Stimulated activated CD4-positive, alpha-beta T cell treated with anti-CD3 and anti-CD28 coated beads, Interleukin-15, amount 100 ng/mL, for 1 hour (primary cell): Measurements from ENCODE around the gene SLC2A4.

Experiments used
- DNase-seq, 2 donors: peaks; one replicate each; pipeline ENCODE4 v3.0.0-alpha.2; 2020; ENCODE audit warnings: low read depth in 1 of 2, low spot score in 1 of 2

The SLC2A4 gene

DNA sequence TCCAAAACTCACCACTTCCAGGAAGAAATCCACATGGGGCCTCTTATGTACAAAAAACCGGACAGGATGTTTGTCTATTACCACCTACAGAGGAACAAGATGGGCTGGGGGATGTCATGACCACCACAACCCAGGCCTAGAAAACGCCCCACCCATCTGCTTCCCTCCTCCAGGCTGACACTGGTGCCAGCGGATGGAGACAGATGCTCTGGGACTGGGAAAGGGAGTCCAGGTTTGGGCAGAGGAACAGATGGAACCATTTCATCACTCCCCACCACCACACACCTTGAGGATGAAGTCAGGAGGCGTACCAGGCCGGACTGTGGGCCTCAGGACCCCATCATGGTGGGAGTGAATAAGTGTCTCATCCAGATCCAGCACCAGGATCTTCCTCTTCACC is 34.7 kb upstream of the SLC2A4 start:
- DNase-seq, result no peak

DNA sequence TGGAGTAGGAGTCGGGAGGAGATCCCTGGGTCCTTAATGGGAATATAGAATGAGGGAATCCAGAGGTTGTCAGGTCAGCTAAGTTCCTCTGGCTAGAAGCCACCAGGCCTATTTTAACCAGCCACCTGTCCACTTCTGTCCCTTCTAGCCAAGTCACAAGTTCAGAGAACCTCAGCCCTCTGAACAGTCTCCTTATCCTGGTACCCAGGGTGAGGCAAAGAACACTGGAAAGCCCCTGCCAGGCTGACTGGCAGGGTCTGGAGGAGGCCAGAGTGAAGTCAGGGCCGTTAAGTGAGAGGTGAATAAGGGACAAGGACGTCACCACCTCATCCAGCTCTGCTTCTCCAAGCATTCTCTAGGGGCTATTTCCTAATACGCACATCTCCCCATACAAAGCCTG is 32.7 kb upstream of the SLC2A4 start:
- DNase-seq, result no peak

DNA sequence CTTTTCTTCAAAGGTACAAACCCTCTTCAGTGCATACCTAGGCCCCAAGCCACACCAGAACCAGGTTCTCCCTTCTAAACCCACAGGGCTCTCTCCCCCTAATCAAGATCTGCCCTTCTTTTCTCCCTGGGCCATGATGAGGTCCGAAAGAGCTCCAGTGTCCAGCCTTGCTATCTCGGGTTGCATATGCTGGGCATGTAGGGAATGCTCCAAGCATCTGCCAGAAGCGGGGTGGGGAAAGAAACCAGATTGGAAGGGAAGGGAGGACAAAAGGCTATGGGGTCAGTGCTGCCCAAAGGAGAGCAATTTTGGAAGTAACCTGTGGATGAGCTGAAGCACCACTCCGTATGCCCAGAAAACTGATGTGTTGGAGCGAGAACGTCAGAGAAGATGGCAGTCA is 32.3 kb upstream of the SLC2A4 start:
- DNase-seq, result no peak

DNA sequence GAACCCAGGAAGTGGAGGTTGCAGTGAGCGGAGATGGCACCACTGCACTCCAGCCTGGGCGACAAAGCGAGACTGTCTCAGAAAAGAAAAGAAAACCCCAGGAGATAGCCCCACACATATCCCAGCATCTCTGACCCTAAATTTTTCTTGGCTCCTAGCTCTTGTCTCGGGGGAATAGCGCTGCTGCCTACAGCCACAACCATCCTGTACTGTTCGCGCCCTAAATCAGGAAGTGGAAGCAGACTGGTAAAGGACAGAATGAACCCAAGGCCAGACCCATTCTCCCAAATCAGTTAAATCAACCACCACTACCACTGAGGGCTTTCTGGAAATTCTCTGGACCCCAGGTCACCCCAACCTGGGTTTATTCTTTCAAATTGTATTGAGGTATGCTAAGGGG is 31.7 kb upstream of the SLC2A4 start:
- no peak for DNase-seq

DNA sequence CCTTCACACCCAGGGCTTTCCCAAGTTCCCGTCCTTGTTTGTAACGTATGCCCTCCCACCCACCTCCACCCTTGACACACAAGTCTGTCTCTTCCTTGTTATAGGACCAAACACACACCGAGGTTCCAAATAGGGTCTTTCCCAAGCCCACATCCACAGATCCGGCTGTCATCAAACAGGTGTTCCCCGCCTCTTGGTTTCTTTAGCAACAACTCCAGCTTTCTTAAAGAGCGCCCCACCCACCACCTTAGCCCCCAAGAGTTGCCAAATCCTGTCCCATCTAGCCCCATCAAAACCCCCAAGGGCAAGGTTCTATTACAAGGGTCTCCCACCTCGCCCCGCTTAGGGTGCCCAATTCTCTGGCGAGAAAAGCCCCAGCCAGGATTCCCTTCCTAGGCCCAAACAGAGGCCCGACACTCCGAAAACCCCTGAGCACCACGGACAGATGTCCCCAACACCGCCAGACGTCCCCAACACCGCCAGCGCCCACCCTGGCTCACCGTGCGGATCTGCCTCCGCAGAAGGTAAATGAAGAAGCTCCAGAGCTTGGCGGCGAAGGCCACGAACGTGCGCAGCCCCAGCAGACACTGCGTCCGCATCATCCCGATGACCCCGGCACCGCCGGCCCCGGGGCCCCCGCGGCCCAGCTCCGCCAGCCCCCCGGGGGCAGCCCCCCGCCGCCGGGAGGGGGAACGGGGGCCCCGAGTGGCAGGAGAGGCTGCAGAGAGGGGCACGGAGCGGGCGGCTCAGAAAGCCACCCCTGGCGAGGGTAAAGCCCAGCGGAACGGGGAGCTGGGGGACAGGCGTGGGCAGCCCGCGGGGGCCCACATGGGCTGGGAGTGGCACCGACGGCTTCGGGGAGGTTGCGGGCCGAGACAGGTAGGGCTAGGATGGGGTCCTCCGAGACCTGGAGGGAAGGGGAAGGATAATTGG is 30.6 kb upstream of the SLC2A4 start:
- no peak for DNase-seq

DNA sequence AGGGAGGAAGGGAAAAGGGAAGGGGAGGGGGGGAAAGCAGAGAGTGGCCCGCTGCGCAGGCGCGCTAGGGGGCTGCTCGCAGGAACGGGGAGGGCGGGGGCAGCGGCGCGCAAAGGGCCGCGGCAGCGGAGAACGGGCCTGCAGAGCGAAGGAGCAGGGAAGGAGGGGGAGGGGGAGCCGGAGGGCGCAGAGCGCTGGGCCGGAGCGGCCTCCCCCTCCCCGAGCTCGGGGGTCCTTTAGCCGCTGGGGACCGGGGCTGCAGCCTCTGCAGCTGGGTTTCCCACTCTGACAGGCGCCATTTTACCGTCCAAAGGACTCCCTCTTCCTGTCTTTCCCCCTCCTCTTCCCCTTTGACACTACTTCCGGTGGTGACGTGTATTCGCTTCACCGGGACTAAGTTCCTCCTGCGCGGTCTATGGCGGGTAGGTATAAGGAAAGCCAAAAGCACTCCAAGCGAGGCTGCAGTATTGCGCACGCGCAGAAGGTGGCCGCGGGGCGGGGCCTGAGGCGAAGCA is 29.8 kb upstream of the SLC2A4 start, which contains the start of gene CTDNEP1:
Gene CTDNEP1 (minus strand): TSS at position 74 of the 515 bp plus-strand sequence. CDS start 438 bp downstream, outside the sequence.
- peak; percentile 97 to 98 for DNase-seq

DNA sequence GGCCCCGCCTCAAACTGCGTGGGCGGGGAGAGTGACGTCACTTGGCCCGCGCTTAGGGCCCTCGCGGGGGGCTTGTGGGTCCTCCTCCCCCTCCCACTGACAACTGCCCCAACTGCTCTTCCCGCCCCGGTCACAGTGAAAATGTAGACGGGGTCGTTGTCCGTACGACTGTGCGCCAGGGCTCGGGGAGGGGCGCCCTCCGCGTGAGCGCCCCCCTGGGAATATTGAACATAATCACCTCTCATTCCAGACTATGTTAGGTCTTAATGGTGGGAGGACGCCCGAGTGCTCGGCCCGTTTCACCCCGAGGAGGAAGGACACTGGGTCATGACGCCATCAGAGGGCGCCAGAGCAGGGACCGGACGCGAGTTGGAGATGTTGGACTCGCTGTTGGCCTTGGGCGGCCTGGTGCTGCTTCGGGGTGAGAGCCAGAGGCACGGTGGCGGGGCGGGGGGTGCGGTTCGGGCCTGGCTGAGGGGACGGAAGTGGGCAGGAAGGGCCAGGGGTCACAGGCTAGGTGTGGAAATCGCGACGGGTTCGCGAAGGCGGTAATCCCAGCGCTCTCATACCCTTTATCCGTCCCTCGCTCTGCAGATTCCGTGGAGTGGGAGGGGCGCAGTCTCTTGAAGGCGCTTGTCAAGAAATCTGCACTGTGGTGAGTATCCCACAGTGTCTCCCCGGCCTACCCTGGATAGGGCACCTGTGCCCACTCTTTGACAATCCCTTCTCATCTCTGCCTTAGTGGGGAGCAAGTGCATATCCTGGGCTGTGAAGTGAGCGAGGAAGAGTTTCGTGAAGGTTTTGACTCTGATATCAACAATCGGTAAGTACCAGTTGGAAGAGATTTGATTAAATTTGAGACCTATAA is 29.1 kb upstream of the SLC2A4 start, which contains the start of gene ELP5:
Gene ELP5 (plus strand): TSS at position 40 of the 868 bp plus-strand sequence. CDS start 336 bp downstream, at position 376.
- peak; percentile 68 to 73 for DNase-seq

DNA sequence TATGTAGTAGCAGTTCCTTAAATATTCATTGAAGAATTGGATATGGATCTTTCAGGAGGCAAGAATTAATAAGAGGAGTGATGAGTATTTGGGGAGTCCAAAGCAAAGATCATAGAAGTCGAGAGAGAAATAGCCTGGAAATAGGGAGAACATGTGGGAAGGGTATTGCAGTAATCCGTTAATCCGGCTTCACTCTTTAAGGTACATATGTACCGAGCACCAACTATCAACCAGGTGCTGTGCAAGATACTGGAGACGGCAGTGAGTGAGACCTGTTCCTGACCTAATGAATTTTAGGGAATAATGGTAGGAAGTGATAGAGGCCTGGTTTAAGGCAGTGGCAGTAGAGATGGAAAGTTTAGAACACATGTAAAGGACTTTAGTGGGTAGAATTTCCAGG is 28.4 kb upstream of the SLC2A4 start:
- DNase-seq, result no peak

DNA sequence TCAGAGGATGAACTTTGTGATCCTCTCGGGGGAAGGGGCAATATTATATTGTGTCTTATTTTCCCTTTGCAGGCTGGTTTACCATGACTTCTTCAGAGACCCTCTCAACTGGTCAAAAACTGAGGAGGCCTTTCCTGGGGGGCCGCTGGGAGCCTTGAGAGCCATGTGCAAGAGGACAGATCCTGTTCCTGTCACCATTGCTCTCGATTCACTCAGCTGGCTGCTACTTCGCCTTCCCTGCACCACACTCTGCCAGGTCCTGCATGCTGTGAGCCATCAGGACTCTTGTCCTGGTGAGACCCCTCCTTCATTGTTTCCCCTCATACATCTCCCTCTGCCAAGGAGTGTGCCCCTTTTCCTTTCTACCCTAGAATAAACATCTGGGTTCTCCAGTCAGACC is 27.0 kb upstream of the SLC2A4 start:
- DNase-seq, result no peak

DNA sequence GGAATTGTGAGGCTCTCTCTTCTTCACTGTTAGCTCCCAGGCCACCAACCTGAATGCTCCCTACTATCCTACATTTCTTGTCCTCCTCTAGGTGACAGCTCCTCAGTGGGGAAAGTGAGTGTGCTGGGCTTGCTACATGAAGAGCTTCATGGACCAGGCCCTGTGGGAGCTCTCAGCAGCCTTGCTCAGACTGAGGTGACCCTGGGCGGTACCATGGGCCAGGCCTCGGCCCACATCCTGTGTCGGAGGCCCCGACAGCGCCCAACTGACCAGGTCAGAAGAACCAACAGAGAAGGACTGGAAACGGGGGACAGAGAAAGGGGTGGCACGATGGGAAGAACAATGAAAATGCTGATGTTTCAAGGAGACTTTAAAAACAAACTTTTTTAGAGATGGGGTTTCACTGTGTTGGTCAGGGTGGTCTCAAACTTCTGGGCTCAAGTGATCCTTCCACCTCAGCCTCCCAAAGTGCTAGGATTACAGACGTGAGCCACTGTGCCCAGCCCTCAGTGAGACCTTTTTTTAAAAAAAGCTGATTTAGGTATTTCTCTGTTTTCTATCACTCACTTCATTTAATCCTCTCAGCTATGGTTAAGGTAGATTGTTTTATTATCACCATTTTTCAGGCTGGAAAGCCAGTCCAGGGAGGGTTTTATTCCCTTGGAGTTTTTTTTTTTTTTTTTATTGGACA is 24.6 kb upstream of the SLC2A4 start:
- no peak for DNase-seq

DNA sequence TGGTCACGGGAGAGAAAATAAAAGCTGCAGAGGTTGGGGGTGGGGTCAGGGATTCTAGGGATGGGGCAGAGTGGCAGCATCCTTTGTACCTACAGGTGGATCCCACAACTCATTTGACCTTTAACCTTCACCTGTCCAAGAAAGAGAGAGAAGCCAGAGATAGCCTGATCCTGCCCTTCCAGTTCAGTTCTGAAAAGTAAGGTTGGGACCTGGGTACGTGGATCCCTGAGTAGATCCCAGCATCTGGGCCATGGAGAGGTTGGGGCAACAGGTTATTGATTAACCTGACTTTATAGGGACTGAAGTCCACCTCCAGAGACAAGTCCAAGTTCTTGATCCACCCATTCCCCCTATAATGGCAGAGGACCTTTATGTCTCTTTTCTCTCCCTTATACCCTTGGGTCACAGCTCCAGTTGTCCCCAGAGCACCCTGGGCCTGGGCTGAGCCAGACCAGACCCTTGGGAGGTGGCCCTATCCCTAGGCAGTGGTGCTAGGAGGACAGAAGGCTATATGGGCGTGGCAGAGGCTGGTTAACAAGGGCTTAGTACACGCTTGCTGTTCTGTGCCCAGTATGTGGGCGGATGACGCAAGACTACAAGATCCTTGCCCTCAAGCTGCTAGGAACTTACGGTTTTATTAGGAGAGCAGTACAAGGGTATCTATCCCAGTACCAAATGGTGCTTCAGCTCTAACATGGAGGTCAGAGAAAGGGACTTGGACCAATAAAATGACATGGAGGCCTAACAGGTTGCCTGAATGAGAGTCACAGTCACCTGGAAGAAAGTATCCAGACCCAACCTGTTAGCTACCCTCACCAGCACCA is 22.6 kb upstream of the SLC2A4 start:
- no peak for DNase-seq

DNA sequence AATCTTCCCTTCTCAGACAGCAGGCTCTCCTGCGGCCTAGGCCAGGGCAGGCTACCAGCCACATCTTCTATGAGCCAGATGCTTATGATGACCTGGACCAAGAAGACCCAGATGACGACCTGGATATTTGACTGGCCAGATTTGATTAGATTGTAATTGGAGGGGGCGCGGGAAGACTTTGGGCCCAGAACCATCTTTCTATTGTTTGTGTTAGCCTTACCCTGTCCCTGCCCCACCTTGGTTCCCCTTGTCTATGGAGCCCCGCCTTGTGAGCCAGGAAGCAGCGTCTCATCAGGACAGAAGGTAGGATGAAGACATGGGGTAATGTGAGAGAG is 22.0 kb upstream of the SLC2A4 start:
- DNase-seq, result no peak

DNA sequence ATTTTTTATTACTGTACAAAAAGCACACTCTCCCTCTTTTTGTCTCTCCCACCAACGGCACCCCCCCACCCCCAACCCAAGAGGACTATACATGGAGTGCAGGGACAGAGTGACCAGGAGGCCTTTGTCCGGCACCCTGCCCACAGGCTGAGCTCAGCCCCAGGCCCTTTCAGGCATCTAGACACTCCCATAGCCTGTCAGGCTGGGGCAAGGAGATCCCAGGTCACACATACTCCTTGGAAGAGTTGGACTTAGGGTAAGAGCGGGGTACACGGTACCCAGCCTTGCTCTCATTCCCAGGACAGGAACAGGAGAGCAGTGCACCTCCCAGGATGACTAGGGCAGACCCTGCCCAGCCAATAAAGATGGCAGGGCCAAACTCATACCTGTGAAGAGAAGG is 21.4 kb upstream of the SLC2A4 start:
- DNase-seq, result no peak

DNA sequence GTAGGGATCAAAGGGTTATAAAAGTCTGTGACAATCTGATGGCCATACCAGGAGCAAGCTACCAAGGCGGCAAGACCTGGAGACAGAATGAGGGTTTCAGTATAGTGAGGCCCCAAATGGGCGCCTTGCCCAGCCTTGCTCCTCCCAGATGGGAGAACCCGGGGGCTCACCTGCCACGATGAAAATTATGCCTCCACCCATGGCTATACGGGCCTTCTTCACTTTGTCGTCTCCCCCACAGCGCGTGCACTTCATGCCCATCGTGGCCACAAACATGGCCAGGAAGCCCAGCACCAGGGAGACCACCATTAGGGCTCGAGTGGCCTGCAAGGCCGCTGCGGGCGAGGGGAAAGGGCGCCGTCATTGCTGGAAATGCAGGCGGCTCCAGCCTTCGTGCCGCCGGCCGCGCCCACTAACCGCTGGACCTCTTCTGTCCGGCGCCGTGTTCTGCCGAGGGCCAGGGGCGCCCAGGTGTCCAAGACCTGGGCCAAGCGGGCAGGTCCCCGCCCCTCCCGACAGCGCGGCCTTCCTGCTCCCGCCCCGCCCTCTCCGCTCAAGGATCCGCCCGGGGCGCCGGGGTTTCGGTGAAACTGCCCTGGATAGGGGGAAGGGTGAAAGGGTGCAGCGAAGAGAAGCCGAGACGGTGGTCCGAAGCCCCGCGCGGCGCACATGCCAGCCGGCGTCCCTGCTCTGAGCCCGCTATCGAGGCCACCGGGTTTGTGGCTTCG is 20.7 kb upstream of the SLC2A4 start:
- no peak for DNase-seq

DNA sequence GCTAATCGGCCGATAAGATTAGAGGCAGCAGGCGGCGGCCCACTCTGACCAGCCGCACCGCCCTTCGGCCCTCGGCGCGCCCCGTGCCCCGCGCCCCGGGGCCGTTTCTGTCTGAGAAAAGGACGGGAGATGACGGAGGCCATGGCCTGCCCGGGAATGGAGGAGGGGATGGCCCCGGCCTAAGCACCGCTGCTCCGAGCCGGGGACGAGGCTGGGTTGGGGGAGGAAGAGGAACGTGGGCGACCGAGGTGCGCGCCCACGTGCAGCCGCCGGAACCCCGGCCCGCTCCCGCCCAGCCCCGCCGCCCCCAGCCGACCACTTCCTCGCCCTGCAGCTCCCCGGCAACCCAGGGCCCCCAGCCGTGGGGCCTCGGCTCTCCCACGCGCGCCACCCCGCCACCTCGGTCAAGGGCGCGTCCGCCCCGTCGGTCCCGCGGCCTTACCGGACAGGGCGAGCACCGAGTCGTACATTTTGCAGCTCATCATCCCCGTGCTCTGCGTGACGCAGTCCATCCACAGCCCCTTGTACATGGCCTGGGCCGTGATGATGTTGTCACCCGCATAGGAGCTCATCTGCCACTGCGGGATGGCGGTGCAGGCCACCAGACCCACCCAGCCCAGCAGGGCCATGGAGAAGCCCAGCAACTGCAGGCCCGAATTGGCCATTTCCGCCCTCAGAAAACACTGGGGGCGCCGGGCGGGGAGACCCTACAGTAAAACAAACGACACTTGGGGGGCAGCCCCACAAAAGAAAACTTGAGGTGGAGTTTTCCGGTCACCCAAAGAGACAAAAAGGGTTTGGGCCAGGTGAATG is 19.9 kb upstream of the SLC2A4 start:
- no peak for DNase-seq

DNA sequence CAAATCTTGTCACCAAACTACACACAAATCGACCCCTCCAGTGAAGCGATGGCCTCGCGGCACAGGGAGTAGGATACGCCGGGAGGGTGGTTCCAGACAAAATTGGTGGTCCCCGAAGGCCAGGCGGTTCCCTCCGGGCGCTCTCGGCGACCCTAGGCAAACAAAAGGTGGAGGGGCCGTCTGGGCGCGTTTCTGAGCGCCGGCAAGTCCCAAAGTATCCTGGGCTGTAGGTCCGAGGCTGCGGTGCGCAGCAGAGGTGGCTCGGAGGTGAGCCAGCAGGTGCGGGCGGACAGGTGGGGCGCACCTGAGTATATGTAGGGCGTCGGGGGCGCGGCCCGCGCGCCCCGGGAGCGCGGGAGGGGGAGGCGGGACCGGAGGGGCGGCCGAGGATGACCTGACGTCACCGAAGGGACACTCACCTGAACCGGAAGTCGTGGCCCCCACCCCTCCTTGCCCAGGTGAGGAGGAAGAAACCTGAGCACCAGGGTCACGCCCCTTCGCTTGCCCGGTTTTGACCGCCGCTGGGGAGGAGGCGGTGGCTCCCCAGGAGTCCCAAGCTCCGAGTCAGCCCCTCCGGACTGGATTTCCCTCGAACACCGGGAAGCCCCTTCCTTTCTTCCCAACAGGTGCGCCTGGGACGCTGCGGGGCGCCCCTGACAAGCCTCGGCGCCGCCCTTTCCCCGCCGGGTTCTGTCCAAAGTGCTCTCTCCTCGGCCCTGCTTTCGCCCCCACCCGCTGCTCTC is 19.2 kb upstream of the SLC2A4 start, which contains the start of gene CLDN7:
Gene CLDN7 (minus strand): TSS at position 287 of the 743 bp plus-strand sequence. CDS start 435 bp downstream, outside the sequence.
- no peak for DNase-seq

DNA sequence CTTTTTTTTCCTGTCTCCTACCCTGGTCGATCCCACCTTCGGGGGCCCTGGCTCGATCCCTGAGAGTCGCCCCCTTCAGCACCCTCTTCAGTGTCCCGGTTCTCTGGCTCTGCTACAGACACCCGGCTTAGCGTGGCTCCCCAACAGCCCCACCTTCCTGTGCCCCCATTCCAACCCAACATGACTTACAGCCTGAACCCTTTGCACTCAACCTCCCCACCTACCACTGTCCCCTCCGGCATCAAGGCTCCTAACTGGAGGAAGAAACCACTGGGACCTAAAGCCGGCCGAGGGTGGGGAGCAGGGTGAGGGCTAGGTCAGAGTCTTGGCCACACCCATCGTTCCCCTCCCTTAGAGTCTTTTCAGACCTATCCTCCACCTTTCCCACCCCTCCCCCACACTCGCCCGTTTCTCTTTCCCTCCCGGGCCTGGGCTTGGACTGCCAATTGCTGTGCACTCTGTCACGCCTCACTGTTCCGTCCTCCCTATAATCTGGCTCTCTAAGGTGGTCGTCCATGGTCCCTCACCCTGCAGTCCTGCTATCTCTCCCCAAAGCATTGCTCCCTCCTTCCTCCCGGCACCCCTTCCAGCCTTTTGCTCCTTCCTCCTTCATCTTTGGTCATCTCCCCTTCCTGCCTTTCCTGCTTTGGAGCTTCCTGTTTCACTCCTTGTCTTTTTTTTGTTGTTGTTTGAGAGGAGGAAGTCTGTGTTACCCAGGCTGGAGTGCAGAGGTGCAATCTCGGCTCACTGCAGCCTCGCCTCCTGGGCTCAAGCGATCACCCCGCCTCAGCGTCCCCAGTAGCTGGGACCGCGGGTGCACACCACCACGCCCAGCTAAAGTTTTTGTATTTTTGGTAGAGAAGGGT is 18.4 kb upstream of the SLC2A4 start:
- no peak for DNase-seq
